Stomach (tissue), 9 donors: ENCODE data around the gene DNAJB2. TPM values are rescaled to one million over a fixed set of nuclear protein-coding genes. Genes with fewer than 3 reads are reported as not detected.

Source experiments
- DNase-seq, 2 donors: peaks; one replicate each; pipeline versions ENCODE4 v3.0.0 to v3.0.0-alpha.2; 2013 to 2019
- H3K27ac ChIP-seq, 5 donors: fragments of 200-600 bp in 4 of 5; sonication (generic) in 4 of 5; one replicate each; pipeline ENCODE4 v1.5.1; 2013 to 2019; ENCODE audit warnings: mild to moderate bottlenecking in 1 of 5, moderate library complexity in 1 of 5
- H3K27me3 ChIP-seq, 3 donors: fragments of 200-600 bp; sonication (generic); one replicate each; pipeline ENCODE4 v1.5.1; 2017 to 2019; ENCODE audit warnings: mixed run types in 1 of 3
- H3K36me3 ChIP-seq, 4 donors: fragments of 200-600 bp; sonication (generic); 1 replicate in 3 of 4; 2 replicates in 1 of 4; pipeline ENCODE4 v1.5.1; 2016 to 2019
- H3K4me1 ChIP-seq, 4 donors: fragments of 200-600 bp; sonication (generic); one replicate each; pipeline ENCODE4 v1.5.1; 2016 to 2019
- H3K4me3 ChIP-seq, 4 donors: fragments of 200-600 bp; sonication (generic) in 3 of 4; one replicate each; pipeline ENCODE4 v1.5.1; 2016 to 2019; ENCODE audit warnings: mild to moderate bottlenecking in 1 of 4
- H3K9me3 ChIP-seq, 4 donors: fragments of 200-600 bp; sonication (generic); one replicate each; pipeline ENCODE4 v1.5.1; 2016 to 2019
- EP300 ChIP-seq: sonication (generic); formaldehyde crosslinking; IDR thresholded peaks from one replicate; pipeline ENCODE4 v1.6.1; 2017; ENCODE audit warnings: antibody characterized with exemption
- POLR2A ChIP-seq, 4 donors: fragments of 450-650 bp; IDR thresholded peaks; one replicate each; pipeline ENCODE4 v1.6.1; 2016; ENCODE audit warnings: antibody characterized with exemption in 4 of 4, control low read depth in 2 of 4, mild to moderate bottlenecking in 1 of 4, moderate library complexity in 1 of 4
- POLR2AphosphoS5 ChIP-seq, 3 donors: sonication (generic); formaldehyde crosslinking; IDR thresholded peaks; one replicate each; pipeline ENCODE4 v1.6.1; 2016; ENCODE audit warnings: antibody characterized with exemption in 3 of 3
- WGBS, 5 donors: extraction: QIAGEN DNeasy Blood & Tissue Kit in 3 of 5; methylation state at CpG; one replicate each; pipeline versions ENCODE4 v1.1.5 to v1.1.7; 2013 to 2018; 5-methylcytosine and 5-hydroxymethylcytosine counted together
- intact Hi-C: fragments of 100-400 bp; cut with DNase I; formaldehyde crosslinking; loops from one replicate; pipeline ENCODE4 v1.15.1; 2023; ENCODE audit warnings: low total_unique reads
- polyA plus RNA-seq, 3 donors: library from polyadenylated mRNA; stranded (reverse); fragments of 200-250 nt; gene quantifications; one replicate each; pipeline ENCODE4 v1.2.3, GENCODE V29; 2013
- total RNA-seq, 5 donors: library from RNA; depleted of rRNA; stranded (reverse); fragments of >200 nt; gene quantifications; one replicate each; pipeline versions ENCODE4 v1.1.0 to v1.2.3, GENCODE V29; 2014 to 2016
- TF ChIP-seq, protein P1 (sequence below), 7 experiments: fragments of 450-650 bp in 4 of 7; fragments of 200-600 bp in 3 of 7; sonication (generic) in 3 of 7; IDR thresholded peaks; one replicate each; pipeline ENCODE4 v1.5.1; 2016 to 2019; ENCODE audit warnings: antibody characterized with exemption in 7 of 7, control low read depth in 2 of 7, mild to moderate bottlenecking in 1 of 7
- donor health status: healthy with polysubstance abuse.
- donor health status: Bipolar disorder and iron deficiency.
- donor health status: healthy.

The DNAJB2 gene
- total and polyA plus RNA-seq, 8 donors = 24.4 to 88.8 (median 57.0) TPM

DNA sequence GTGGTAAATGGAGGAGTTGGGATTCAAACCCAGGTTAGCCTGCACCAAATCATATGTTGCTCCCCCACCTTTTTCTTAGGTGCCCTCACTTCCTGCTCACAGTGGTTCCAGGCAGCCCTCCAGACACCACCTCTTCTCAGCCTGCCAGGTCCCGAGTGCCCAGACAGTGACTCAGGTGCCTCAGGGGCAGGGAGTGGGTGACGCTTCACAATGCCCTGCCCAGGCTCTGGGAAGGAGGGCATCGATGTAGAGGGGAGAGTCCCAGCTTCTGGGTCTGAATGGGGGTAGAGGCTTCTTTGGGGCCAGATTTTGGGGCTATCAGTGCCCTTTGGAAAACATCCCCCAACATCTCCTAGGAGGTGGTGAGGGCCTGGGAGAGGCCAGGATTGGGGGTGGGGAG, 5.2 kb upstream of the DNAJB2 start:
- peaks cover 12 to 22% (median 16%) of the 10 kb centered on the region in 4 donors for H3K4me1 ChIP-seq
- 44 to 81% (median 77%) methylated on average over 3 of the region's 3 CpGs for WGBS, 5 donors
- H3K9me3 ChIP-seq = no peaks in the 10 kb centered on the region
- intact Hi-C loops = no loop called here
- H3K27ac ChIP-seq = peak overlapping the region in 3 of 5 donors; percentile 41 to 68 (median 53)
- no peak for TF ChIP-seq EP300
- TF ChIP-seq POLR2AphosphoS5 (IDR thresholded peaks at IDR 0.05) = no peak
- no peak for TF ChIP-seq POLR2A (IDR thresholded peaks at IDR 0.05)
- H3K36me3 ChIP-seq = no peaks in the 10 kb centered on the region
- no peak for DNase-seq
- no peak overlapping the region for H3K4me3 ChIP-seq
- no peaks in the 10 kb centered on the region for H3K27me3 ChIP-seq

DNA sequence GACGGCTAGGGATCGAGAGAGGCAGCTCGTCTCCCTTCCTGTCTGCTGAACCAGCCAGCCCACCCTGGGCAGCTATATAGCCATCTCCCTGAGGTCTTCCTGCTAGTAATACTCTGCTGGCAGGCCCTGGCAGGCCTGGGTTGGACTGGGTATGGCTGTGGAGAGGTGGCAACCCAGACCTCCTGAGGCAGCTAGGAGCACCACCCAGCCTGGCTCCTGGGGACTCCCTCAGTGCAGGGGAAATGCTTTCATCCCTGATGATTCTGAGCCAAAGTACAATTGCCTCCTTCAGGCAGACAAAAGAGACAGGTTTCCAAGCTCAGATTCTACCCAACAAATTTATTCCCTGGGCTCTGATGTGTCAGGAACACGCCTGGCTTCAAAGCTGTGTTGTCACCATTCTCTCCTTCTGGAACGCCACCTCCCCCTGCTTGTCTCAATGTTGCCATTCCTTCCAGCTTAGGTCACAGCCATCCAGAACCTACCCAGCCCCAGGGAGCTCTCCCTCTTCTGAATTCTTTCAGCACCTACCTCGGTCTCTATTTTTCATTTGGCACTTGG, 4.7 kb upstream of the DNAJB2 start:
- Histone ChIP-seq H3K27ac (peak overlapping the region in 3 of 5 donors; percentile 41 to 68 (median 53)), H3K36me3 (no peaks in the 10 kb centered on the region), H3K4me3 (no peak overlapping the region), H3K4me1 (peaks cover 12 to 18% (median 17%) of the 10 kb centered on the region in 4 donors), H3K9me3 (no peaks in the 10 kb centered on the region), H3K27me3 (no peaks in the 10 kb centered on the region)
- intact Hi-C loops = no loop called here
- peak in 1 of 2 donors; percentile 71 for DNase-seq
- WGBS, 5 donors = 38 to 61% (median 53%) methylated on average over 3 to 6 of the region's 6 CpGs
- TF ChIP-seq, protein P1, sequence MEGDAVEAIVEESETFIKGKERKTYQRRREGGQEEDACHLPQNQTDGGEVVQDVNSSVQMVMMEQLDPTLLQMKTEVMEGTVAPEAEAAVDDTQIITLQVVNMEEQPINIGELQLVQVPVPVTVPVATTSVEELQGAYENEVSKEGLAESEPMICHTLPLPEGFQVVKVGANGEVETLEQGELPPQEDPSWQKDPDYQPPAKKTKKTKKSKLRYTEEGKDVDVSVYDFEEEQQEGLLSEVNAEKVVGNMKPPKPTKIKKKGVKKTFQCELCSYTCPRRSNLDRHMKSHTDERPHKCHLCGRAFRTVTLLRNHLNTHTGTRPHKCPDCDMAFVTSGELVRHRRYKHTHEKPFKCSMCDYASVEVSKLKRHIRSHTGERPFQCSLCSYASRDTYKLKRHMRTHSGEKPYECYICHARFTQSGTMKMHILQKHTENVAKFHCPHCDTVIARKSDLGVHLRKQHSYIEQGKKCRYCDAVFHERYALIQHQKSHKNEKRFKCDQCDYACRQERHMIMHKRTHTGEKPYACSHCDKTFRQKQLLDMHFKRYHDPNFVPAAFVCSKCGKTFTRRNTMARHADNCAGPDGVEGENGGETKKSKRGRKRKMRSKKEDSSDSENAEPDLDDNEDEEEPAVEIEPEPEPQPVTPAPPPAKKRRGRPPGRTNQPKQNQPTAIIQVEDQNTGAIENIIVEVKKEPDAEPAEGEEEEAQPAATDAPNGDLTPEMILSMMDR (IDR thresholded peaks at IDR 0.05) = no peak
- TF ChIP-seq POLR2AphosphoS5 (IDR thresholded peaks at IDR 0.05) (no peak), POLR2A (IDR thresholded peaks at IDR 0.05) (no peak), EP300 (no peak)

DNA sequence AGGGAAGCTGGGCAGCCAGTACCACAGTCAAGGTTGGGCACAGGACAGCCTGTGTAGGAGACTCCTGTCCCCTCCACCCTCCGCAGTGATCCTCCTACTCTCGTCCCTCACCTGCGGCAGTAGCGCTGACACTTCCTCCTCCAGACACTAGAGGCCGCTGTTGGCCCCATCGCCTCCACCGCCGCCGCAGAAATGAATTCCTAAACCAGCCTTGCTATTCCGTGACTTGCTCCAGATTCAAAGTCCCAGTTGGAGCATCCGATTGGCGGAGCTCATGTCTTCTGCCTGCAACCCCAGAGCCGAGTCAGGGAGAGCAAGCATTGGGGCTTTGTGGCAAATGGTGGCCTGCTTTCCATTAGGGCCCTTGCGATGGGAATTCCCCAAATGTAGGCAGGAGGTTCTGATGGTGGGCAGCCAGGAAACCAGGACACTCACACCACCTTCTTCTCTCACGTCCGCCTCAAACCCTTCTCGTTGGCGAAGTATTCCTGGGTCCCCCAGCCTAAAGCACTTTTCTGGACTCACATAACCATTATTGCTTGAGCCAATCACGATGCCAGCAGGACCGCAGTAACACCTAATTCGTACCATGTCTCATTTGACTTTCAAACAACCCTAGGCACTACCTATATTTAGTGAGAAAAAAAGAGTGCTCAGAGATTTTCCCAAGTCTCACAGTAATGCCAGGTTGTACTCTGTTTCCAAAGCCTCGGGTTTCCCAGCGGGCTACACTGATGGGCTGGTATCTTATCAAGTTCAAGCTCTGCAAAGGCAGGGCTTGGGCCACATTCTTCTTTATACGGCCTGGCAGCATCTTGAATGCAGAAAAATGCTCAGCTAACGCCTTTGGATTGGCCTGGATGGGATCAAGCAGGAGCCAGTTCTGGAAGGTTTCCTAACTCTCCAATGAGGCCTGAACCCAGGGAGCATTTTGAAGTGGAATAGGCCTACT, 1.2 kb upstream of the DNAJB2 start:
- H3K4me3 ChIP-seq = peak overlapping the region in 1 of 4 donors; percentile 33
- H3K27ac ChIP-seq = peak overlapping the region; percentile 39 to 100 (median 99)
- intact Hi-C loops = no loop called here
- no peaks in the 10 kb centered on the region for H3K27me3 ChIP-seq
- H3K9me3 ChIP-seq = no peaks in the 10 kb centered on the region
- peaks cover 22 to 43% (median 31%) of the 10 kb centered on the region in 4 donors for H3K4me1 ChIP-seq
- WGBS, 5 donors = 23 to 34% (median 23%) methylated on average over 19 to 25 of the region's 25 CpGs
- H3K36me3 ChIP-seq = peaks cover 18 to 27% (median 25%) of the 10 kb centered on the region in 4 donors
- DNase-seq = peak; percentile 85 to 93
- TF ChIP-seq, protein P1 (IDR thresholded peaks at IDR 0.05) = peak in 6 of 7 experiments; percentile 63 to 99 (median 96)
- TF ChIP-seq POLR2AphosphoS5 (IDR thresholded peaks at IDR 0.05) (peak in 2 of 3 donors; percentile 29 to 64), EP300 (no peak), POLR2A (IDR thresholded peaks at IDR 0.05) (no peak)

DNA sequence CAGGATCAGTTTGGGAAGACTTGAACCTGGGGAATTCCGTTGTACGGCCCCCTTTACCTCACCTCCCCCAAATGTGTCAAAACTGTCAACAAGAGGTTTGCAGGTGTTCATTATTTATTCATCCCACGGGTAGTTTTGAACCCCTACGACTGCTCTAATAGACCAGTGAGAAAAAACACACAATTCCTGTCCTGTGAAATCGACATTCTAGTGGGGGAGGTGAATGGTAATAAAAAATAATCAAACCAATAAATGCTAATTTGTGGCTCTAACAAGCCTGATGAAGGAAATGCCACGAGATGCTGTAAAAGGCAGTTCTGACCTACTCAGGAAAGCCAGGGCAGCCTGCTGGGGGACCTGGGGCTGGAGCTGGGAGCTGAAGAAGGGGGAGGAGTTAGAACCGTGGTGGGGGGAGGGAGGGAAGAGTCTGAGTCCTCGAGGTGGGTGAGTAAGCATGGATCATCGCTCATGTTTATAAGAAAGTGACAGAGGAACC, 463 bp upstream of the DNAJB2 start:
- no peaks in the 10 kb centered on the region for H3K27me3 ChIP-seq
- H3K27ac ChIP-seq = peak overlapping the region; percentile 96 to 100 (median 99)
- peaks cover 23 to 34% (median 33%) of the 10 kb centered on the region in 4 donors for H3K36me3 ChIP-seq
- DNase-seq = no peak
- TF ChIP-seq EP300 = no peak
- TF ChIP-seq, protein P1 (IDR thresholded peaks at IDR 0.05) = peak in 1 of 7 experiments; percentile 11
- intact Hi-C loops = no loop called here
- peaks cover 22 to 50% (median 31%) of the 10 kb centered on the region in 4 donors for H3K4me1 ChIP-seq
- H3K9me3 ChIP-seq = no peaks in the 10 kb centered on the region
- H3K4me3 ChIP-seq = peak overlapping the region; percentile 51 to 74 (median 70)
- 10 to 14% (median 12%) methylated on average over 9 of the region's 9 CpGs for WGBS, 5 donors
